ENCODE results near the gene ZNF716.
"Not testable (repeated sequence)": the region's sequence is repeated elsewhere in the genome, so short reads cannot be mapped to it uniquely, and the experiment has no call there.

Gene ZNF716

GRCh38 chr7:57437581-57437980 is 12.4 kb upstream of the ZNF716 start:
- Histone ChIP-seq H3K4me2 (ENCODE audit: low read length) (no peak overlapping the region), H3K9ac (no peak overlapping the region), H3K27me3 (ENCODE audit: control insufficient read depth, insufficient read depth, low read length) (no peaks in the 10 kb centered on the region), H2AFZ (no peak overlapping the region), H3K27ac (no peak overlapping the region), H3K36me3 (ENCODE audit: control insufficient read depth, insufficient read depth, low read length) (no peaks in the 10 kb centered on the region), H3K79me2 (no peaks in the 10 kb centered on the region), H3K9me3 (ENCODE audit: control insufficient read depth, low read length) (no peaks in the 10 kb centered on the region), H3K4me1 (no peaks in the 10 kb centered on the region), H3K4me3 (ENCODE audit: low read depth, low read length) (no peak overlapping the region)
- TF ChIP-seq CTCF (IDR thresholded peaks at IDR 0.05), result no peak

GRCh38 chr7:57438244-57438643 is 11.7 kb upstream of the ZNF716 start:
- Histone ChIP-seq H3K27ac (no peak overlapping the region), H3K4me1 (no peaks in the 10 kb centered on the region), H3K9me3 (ENCODE audit: control insufficient read depth, low read length) (no peaks in the 10 kb centered on the region), H2AFZ (no peak overlapping the region), H3K79me2 (no peaks in the 10 kb centered on the region), H3K27me3 (ENCODE audit: control insufficient read depth, insufficient read depth, low read length) (no peaks in the 10 kb centered on the region), H3K4me2 (ENCODE audit: low read length) (no peak overlapping the region), H3K9ac (no peak overlapping the region), H3K36me3 (ENCODE audit: control insufficient read depth, insufficient read depth, low read length) (no peaks in the 10 kb centered on the region), H3K4me3 (ENCODE audit: low read depth, low read length) (no peak overlapping the region)
- no peak for TF ChIP-seq CTCF (IDR thresholded peaks at IDR 0.05)

- no peak for TF ChIP-seq CTCF (IDR thresholded peaks at IDR 0.05)
- no peak overlapping the region for H3K4me3 ChIP-seq (ENCODE audit: low read depth, low read length)
- H3K79me2 ChIP-seq, result no peaks in the 10 kb centered on the region
- no peaks in the 10 kb centered on the region for H3K36me3 ChIP-seq (ENCODE audit: control insufficient read depth, insufficient read depth, low read length)
- H3K27ac ChIP-seq, result no peak overlapping the region
- no peak overlapping the region for H3K9ac ChIP-seq
- H3K4me1 ChIP-seq, result no peaks in the 10 kb centered on the region
- H3K9me3 ChIP-seq (ENCODE audit: control insufficient read depth, low read length), result no peaks in the 10 kb centered on the region
- no peak overlapping the region for H2AFZ ChIP-seq
- H3K4me2 ChIP-seq (ENCODE audit: low read length), result no peak overlapping the region
- no peaks in the 10 kb centered on the region for H3K27me3 ChIP-seq (ENCODE audit: control insufficient read depth, insufficient read depth, low read length)
Observed at GRCh38 chr7:57443567-57443966, 6.4 kb upstream of the ZNF716 start.

- not testable (repeated sequence) for H3K4me3 ChIP-seq (ENCODE audit: low read depth, low read length); H3K79me2 ChIP-seq; H3K27me3 ChIP-seq (ENCODE audit: control insufficient read depth, insufficient read depth, low read length); H3K4me2 ChIP-seq (ENCODE audit: low read length); H3K4me1 ChIP-seq; H3K27ac ChIP-seq; H3K9me3 ChIP-seq (ENCODE audit: control insufficient read depth, low read length); H3K36me3 ChIP-seq (ENCODE audit: control insufficient read depth, insufficient read depth, low read length); H2AFZ ChIP-seq; H3K9ac ChIP-seq
Observed at GRCh38 chr7:57469186-57469828, 19.3 kb downstream of the ZNF716 start.

- not testable (repeated sequence) for H2AFZ ChIP-seq; H3K4me3 ChIP-seq (ENCODE audit: low read depth, low read length); H3K79me2 ChIP-seq; H3K36me3 ChIP-seq (ENCODE audit: control insufficient read depth, insufficient read depth, low read length); H3K9me3 ChIP-seq (ENCODE audit: control insufficient read depth, low read length); H3K4me1 ChIP-seq; H3K4me2 ChIP-seq (ENCODE audit: low read length); H3K27ac ChIP-seq; H3K9ac ChIP-seq; H3K27me3 ChIP-seq (ENCODE audit: control insufficient read depth, insufficient read depth, low read length)
Observed at GRCh38 chr7:57480304-57480703, 30.3 kb downstream of the ZNF716 start.

- H3K4me3 ChIP-seq (ENCODE audit: low read depth, low read length); H3K79me2 ChIP-seq; H3K9ac ChIP-seq; H3K4me1 ChIP-seq; H3K36me3 ChIP-seq (ENCODE audit: control insufficient read depth, insufficient read depth, low read length); H3K9me3 ChIP-seq (ENCODE audit: control insufficient read depth, low read length); H3K27me3 ChIP-seq (ENCODE audit: control insufficient read depth, insufficient read depth, low read length); H3K27ac ChIP-seq; H3K4me2 ChIP-seq (ENCODE audit: low read length); H2AFZ ChIP-seq: not testable (repeated sequence)
Observed at GRCh38 chr7:57485022-57485421, 35.0 kb downstream of the ZNF716 start.

All from parathyroid adenoma (tissue), 2 donors.